ENCODE measurements around the gene FBXL4. TPM values are rescaled to one million over a fixed set of nuclear protein-coding genes. Genes with fewer than 3 reads are reported as not detected.

Gene FBXL4
- total RNA-seq, 1 donor from 2014 or later = 18.3 TPM

DNA sequence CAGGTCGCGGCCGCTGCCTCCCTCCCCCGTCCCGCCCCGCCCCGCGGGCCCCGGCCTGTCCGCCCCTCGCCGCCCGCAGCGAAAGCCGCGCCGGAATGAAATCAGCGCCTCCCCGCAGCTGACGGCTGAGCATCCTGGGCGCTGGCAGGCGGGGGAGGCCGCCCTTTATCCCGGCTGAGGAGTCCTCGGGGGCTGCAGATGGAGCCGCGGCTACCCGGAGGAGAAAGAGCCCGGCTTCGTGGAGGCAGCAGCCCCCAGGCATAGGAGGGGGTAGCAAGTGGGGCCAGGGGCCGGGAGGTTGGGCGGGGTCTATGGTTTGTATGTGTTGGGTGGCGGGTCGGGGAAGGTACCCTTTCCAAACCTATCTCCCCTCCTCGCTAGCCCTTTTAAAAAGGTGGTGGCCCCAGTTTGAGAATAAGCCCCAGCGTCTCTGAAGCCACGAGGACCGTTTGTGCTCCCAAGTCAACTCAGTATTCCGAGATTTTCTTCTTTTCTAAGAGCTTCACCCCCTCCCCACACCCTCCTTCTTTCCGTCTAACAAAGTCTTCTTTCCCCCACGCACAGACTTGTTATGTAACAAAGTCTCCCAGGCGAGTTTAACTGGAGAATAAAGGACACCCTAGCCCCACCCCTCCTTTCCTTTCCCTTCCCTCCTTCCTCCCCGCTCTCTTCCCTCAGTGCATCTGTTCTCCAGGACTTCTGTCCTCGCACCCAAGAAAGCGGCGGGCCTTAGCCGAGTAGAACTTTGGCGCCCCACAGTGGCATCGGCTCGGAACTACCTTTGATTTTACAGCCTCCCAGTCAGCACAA is 102.3 kb downstream of the FBXL4 start:
- Mint-ChIP-seq H3K4me1 (ENCODE audit: unreplicated experiment) (peaks cover 6% of the 10 kb centered on the region), H3K4me3 (peak overlapping the region; percentile 87), H3K36me3 (peaks cover 6% of the 10 kb centered on the region), H3K27me3 (peaks cover 92% of the 10 kb centered on the region), H3K27ac (no peak overlapping the region), H3K9me3 (no peaks in the 10 kb centered on the region)
- DNase-seq (ENCODE audit: extremely low spot score, unreplicated experiment) = peak; percentile 86
- peak; percentile 92 for TF ChIP-seq CTCF (conservative IDR thresholded peaks at IDR 0.05)

DNA sequence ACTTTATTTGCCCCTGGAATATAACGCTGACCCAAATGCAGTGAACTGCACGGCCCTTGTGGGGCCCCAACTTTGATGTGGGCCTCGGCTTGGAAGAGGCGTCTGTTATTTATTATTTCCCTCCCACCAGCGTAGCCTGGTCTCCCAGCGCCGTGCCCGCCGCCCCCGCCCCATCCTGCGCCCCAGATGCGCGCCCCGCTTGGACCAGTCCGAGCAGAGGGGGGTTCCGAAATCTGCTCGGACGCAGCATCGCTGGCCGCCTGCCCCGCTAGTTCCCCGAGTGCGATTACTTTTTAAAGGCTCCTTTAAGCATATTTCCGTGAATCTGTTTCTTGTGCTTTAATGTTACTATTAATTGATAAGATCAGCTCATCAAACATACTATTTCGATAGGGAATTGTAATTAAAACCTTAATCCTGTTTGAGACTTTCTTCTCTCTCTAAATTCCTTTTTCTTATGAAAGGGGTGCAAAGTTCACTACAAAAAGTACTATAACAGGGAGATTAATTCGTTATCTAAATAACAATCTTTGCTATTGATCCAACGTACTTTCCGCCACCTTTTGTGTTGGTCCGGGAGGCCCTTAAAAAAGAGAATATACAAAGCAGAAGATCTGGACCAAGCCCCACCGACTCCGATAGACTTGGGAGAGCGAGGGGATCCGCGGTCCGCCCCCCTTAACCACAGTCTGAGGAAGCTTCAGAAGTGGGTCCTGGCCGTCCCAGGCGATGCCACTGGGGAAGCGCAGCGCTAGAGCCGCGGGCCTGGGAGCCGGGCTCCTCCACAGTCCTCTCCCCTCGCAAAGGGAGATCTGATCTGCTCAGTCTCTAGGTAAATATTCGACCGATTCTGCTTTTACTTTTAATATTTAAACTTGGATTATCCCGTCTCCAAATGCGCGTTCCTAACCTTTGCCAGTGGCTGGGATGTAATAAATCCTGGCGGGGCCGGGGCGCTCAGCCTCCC is 103.2 kb downstream of the FBXL4 start:
- peaks cover 92% of the 10 kb centered on the region for H3K27me3 Mint-ChIP-seq
- peaks cover 7% of the 10 kb centered on the region for H3K36me3 Mint-ChIP-seq
- H3K4me1 Mint-ChIP-seq (ENCODE audit: unreplicated experiment) = peaks cover 6% of the 10 kb centered on the region
- H3K9me3 Mint-ChIP-seq = no peaks in the 10 kb centered on the region
- peak; percentile 70 for DNase-seq (ENCODE audit: extremely low spot score, unreplicated experiment)
- H3K27ac Mint-ChIP-seq = no peak overlapping the region
- peak overlapping the region; percentile 79 for H3K4me3 Mint-ChIP-seq
- no peak for TF ChIP-seq CTCF (conservative IDR thresholded peaks at IDR 0.05)

DNA sequence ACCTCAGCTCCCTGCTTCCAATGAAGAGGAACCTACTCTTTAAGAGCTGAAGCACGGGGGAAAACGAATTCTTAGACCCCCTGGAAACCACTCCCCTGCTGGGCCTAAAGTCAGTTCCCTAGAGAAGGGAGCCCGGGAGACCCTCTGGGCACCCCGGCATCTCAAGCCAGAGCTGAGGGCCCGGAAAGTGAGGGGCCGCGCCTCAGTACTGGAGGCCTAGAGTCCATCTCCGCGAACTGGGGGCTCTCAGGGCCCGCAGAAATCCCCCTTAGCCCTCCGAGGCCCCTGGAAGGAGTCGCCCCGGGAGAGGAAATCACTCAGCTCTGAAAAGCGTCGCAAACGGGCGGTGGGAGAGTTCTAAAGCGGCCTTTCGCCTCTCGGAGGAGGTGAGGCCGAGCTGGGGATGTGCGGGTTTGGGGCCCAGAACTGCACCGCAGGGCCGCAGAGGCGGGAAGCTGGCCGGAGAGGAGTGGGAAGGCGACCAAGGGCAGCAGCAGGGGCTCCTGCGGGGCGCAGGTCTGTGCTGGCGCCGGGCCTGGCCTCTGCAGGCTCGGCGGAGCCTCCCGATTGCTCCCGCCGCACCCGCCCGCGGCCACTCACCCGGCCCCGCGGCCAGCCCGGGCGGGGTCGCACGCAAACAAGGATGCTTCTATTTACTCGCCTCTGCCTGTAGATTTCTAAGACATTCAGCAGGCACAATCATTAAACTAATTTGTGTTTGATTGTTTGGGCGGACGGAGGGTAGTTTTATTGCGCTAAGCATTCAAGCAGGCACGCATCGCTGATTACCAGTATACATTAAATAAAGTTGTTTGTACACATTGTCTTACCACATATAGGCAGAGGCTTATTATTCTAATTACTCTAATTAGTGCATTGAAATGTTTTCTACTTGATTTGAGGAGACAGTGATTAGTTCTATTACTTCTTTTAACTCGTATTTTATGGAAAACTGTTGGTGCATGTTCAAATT is 104.2 kb downstream of the FBXL4 start:
- Mint-ChIP-seq H3K27me3 (peaks cover 92% of the 10 kb centered on the region), H3K4me3 (peak overlapping the region; percentile 79), H3K4me1 (ENCODE audit: unreplicated experiment) (peaks cover 6% of the 10 kb centered on the region), H3K36me3 (peaks cover 7% of the 10 kb centered on the region), H3K27ac (no peak overlapping the region), H3K9me3 (no peaks in the 10 kb centered on the region)
- peak; percentile 66 for DNase-seq (ENCODE audit: extremely low spot score, unreplicated experiment)
- no peak for TF ChIP-seq CTCF (conservative IDR thresholded peaks at IDR 0.05)

- DNase-seq (ENCODE audit: extremely low spot score, unreplicated experiment) = no peak
- H3K27ac Mint-ChIP-seq = no peak overlapping the region
- H3K27me3 Mint-ChIP-seq = peaks cover 97% of the 10 kb centered on the region
- H3K9me3 Mint-ChIP-seq = no peaks in the 10 kb centered on the region
- H3K4me3 Mint-ChIP-seq = peak overlapping the region; percentile 61
- H3K36me3 Mint-ChIP-seq = peaks cover 7% of the 10 kb centered on the region
- peaks cover 6% of the 10 kb centered on the region for H3K4me1 Mint-ChIP-seq (ENCODE audit: unreplicated experiment)
- TF ChIP-seq CTCF (conservative IDR thresholded peaks at IDR 0.05) = no peak
Measured at GRCh38 chr6:98842342-98843180, 105.2 kb downstream of the FBXL4 start.
